Right hindlimb (tissue), 1 donor: Measurements from ENCODE around the gene MOB4.

Experiments used
- DNase-seq: peaks from one replicate; pipeline ENCODE4 v3.0.0-alpha.2; 2018

Gene MOB4

GRCh38 chr2:197597166-197597565 lies 81.3 kb downstream of the MOB4 start:
- no peak for DNase-seq

- DNase-seq = no peak
These were observed 82.6 kb downstream of the MOB4 start for GRCh38 chr2:197598450-197598849.

GRCh38 chr2:197599285-197599965 lies 83.6 kb downstream of the MOB4 start:
- DNase-seq = no peak

DNA sequence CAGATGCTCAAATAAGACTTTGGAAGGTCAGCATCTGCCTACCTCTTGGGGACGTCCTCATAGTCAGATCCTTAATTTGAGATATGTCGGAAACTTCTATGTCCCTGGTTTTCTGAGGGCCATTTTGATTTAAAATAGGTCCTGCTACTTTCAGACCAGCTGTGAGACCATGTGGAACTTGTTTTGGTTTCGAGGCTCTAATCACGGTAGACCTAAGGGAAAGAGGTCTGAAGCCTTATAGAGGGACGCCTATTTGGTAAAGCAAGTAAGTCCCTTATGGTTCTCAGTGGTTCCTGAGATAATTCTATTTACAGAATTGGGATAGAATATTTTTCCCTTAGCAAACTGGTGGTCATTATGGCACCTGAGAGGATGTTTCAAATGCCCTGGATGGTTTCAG lies 84.4 kb downstream of the MOB4 start:
- no peak for DNase-seq

DNA sequence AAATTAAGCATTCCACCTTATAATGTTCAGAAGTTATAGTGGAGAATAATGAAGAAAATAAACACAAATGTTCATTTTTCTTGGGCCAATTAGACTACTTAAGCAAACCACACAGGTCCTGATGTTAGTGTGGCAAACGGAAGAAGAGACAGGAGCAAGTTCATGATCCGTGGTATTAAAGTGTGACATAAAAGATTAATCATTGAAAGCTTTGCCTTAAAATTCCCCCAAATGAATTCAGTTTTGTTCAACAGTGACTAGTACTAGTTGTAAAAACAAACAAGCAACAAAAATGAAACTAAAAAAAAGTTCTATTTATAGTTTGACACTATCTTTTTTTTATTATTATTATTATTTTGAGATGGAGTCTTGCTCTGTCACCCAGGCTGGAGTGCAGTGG lies 85.9 kb downstream of the MOB4 start:
- no peak for DNase-seq
